ENCODE measurements around the gene FAM124B. TPM values are rescaled to one million over a fixed set of nuclear protein-coding genes. Genes with fewer than 3 reads are reported as not detected.
"Not testable (repeated sequence)": the region's sequence is repeated elsewhere in the genome, so short reads cannot be mapped to it uniquely, and the experiment has no call there.

Gene FAM124B
- total RNA-seq, 1 donor from 2014 or later = 1.1 TPM

- intact Hi-C loops (cut with micrococcal nuclease) = no loop called here
- TF ChIP-seq, protein P1, sequence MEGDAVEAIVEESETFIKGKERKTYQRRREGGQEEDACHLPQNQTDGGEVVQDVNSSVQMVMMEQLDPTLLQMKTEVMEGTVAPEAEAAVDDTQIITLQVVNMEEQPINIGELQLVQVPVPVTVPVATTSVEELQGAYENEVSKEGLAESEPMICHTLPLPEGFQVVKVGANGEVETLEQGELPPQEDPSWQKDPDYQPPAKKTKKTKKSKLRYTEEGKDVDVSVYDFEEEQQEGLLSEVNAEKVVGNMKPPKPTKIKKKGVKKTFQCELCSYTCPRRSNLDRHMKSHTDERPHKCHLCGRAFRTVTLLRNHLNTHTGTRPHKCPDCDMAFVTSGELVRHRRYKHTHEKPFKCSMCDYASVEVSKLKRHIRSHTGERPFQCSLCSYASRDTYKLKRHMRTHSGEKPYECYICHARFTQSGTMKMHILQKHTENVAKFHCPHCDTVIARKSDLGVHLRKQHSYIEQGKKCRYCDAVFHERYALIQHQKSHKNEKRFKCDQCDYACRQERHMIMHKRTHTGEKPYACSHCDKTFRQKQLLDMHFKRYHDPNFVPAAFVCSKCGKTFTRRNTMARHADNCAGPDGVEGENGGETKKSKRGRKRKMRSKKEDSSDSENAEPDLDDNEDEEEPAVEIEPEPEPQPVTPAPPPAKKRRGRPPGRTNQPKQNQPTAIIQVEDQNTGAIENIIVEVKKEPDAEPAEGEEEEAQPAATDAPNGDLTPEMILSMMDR (IDR thresholded peaks at IDR 0.05; ENCODE audit: borderline replicate concordance) = no peak
- Histone ChIP-seq H3K4me3 (no peak overlapping the region), H3K9me3 (replicated peaks) (no peaks in the 10 kb centered on the region), H3K27ac (replicated peaks) (no peak overlapping the region), H3K36me3 (no peaks in the 10 kb centered on the region), H3K4me1 (no peaks in the 10 kb centered on the region), H3K27me3 (ENCODE audit: low read depth) (no peaks in the 10 kb centered on the region)
- DNase-seq = no peak
Measured at GRCh38 chr2:224392545-224392944, 9.4 kb downstream of the FAM124B start.

- DNase-seq = no peak
- intact Hi-C loops (cut with micrococcal nuclease) = no loop called here
- TF ChIP-seq, protein P1 (IDR thresholded peaks at IDR 0.05; ENCODE audit: borderline replicate concordance) = no peak
- H3K36me3 ChIP-seq = no peaks in the 10 kb centered on the region
- H3K4me1 ChIP-seq = no peaks in the 10 kb centered on the region
- no peaks in the 10 kb centered on the region for H3K27me3 ChIP-seq (ENCODE audit: low read depth)
- H3K9me3 ChIP-seq (replicated peaks) = no peaks in the 10 kb centered on the region
- H3K4me3 ChIP-seq = no peak overlapping the region
- no peak overlapping the region for H3K27ac ChIP-seq (replicated peaks)
Measured at GRCh38 chr2:224389317-224389716, 12.6 kb downstream of the FAM124B start.

DNA sequence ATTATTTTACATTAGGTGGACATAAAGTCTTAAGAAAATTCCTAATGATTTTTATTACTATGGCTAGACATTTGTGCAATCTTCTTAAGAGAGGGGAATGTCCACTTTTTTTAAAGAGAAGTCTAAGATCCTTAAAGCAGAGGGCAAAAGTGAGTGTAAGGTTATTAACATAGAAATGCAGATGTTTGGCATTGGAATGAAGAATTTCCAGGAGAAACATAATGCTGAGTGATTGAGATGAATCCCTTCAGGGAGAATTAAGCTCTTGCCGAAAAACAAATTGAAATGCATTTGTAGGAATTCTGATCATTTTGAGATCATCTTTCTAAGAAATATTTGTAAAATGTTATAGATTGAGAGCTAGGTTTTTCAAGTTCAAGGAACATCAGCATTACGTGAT lies 15.0 kb downstream of the FAM124B start:
- H3K4me1 ChIP-seq = peaks cover 9% of the 10 kb centered on the region
- TF ChIP-seq, protein P1 (IDR thresholded peaks at IDR 0.05; ENCODE audit: borderline replicate concordance) = no peak
- intact Hi-C loops (cut with micrococcal nuclease) = no loop called here

DNA sequence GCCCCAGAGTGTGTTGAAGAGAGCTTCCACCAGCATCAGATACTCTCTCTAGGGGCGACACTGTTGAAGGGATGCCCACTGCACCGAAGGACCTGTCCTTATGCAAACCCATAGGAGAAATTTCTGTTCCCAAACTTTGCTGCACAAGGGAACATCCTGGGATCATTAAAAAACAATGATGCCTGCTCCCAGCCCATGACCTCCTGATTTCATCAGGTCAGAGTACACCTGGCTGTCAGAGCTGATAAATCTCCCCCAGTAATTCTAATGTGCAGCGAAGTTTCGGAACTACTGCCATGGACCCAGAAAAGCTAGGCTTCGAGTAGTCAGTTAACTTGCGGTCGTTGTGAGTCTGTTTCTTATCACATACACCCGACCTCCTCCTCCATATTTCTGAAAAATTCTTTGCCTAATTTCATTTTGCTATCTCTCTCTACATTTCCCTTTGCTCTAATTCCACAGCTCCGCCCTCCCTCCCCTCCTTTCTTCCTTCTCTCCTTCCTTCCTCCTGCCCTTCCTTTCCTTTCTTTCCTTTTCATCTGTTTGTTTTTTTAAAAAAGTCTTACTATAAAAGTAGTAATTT lies 18.8 kb downstream of the FAM124B start:
- TF ChIP-seq, protein P1 (IDR thresholded peaks at IDR 0.05; ENCODE audit: borderline replicate concordance) = no peak
- intact Hi-C loops (cut with micrococcal nuclease) = no loop called here

More for the DNA sequence above, 15.0 kb downstream of the FAM124B start:
- Histone ChIP-seq H3K27ac (replicated peaks) (no peak overlapping the region), H3K36me3 (no peaks in the 10 kb centered on the region), H3K4me3 (no peak overlapping the region), H3K27me3 (ENCODE audit: low read depth) (no peaks in the 10 kb centered on the region), H3K9me3 (replicated peaks) (no peaks in the 10 kb centered on the region)
- no peak for DNase-seq

GRCh38 chr2:224382280-224382647 lies 19.6 kb downstream of the FAM124B start:
- H3K36me3 ChIP-seq; H3K27ac ChIP-seq (replicated peaks); intact Hi-C loops (cut with micrococcal nuclease); H3K4me3 ChIP-seq; H3K9me3 ChIP-seq (replicated peaks); DNase-seq; H3K27me3 ChIP-seq (ENCODE audit: low read depth): not testable (repeated sequence)
- peaks cover 23% of the 10 kb centered on the region for H3K4me1 ChIP-seq

More for the DNA sequence above, 18.8 kb downstream of the FAM124B start:
- H3K27me3 ChIP-seq (ENCODE audit: low read depth) = no peaks in the 10 kb centered on the region
- H3K27ac ChIP-seq (replicated peaks) = no peak overlapping the region
- H3K4me3 ChIP-seq = no peak overlapping the region
- DNase-seq = no peak
- H3K36me3 ChIP-seq = no peaks in the 10 kb centered on the region
- H3K4me1 ChIP-seq = peaks cover 17% of the 10 kb centered on the region
- H3K9me3 ChIP-seq (replicated peaks) = no peaks in the 10 kb centered on the region

DNA sequence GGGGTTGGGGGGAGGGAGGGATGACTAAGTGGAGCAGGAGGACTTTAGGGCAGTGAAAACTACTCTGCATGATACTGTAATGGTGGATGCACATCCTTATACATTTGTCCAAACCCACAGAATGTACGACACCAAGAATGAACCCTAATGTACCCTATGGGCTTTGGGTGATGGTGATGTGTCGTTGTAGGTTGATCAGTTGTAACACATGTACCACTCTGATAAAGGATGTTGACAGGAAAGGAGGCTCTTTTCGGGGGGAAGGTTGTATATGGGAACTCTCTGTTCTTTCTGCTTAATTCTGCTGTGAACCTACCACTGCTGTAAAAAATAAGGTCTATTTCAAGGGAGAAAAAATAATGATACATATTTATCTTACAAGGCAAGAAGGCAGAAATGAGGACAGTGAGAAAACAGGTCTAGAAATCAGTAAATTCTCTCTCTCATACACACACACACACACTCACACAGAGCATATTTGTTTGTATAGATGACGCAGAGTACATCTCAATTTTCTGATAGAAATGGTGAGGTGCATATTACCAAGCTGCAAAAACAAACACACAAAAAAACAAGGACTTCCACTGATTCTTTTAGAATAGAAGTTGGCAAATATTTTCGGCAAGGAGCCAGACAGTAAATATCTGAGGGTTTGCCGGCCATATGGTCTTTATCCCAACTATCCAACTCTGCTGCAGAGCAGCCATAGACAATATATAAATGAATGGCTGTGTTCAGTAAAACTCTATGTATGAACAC lies 20.2 kb downstream of the FAM124B start:
- intact Hi-C loops (cut with micrococcal nuclease) = no loop called here
- no peaks in the 10 kb centered on the region for H3K9me3 ChIP-seq (replicated peaks)
- TF ChIP-seq, protein P1 (IDR thresholded peaks at IDR 0.05; ENCODE audit: borderline replicate concordance) = no peak
- no peaks in the 10 kb centered on the region for H3K27me3 ChIP-seq (ENCODE audit: low read depth)
- H3K4me3 ChIP-seq = no peak overlapping the region
- H3K4me1 ChIP-seq = peaks cover 28% of the 10 kb centered on the region
- H3K36me3 ChIP-seq = no peaks in the 10 kb centered on the region
- no peak overlapping the region for H3K27ac ChIP-seq (replicated peaks)
- DNase-seq = no peak
